ENCODE measurements around the gene TXK. TPM values are rescaled to one million over a fixed set of nuclear protein-coding genes. Genes with fewer than 3 reads are reported as not detected.
"Not testable (repeated sequence)": the region's sequence is repeated elsewhere in the genome, so short reads cannot be mapped to it uniquely, and the experiment has no call there.

TXK gene
- polyA plus RNA-seq (2013, experiment 1 of 4) = not detected
- not detected for polyA plus RNA-seq (2013, experiment 2 of 4)
- not detected for polyA plus RNA-seq (2013, experiment 3 of 4)
- not detected for polyA plus RNA-seq (2013, experiment 4 of 4)

- Histone ChIP-seq H3K4me3 (ENCODE audit: insufficient read depth, low read depth, low read length) (no peak within 1 kb of the TSS), H3K27ac (ENCODE audit: insufficient read depth, low read depth, low read length, poor library complexity, severe bottlenecking) (no peak within 1 kb of the TSS), H3K4me1 (ENCODE audit: control insufficient read depth, insufficient read depth, low read length) (no peaks in the 10 kb centered on the region), H3K27me3 (ENCODE audit: control insufficient read depth, insufficient read depth, low read length, poor library complexity, severe bottlenecking) (no peaks in the 10 kb centered on the region), H3K36me3 (ENCODE audit: control insufficient read depth, insufficient read depth, low read length) (no peaks in the 10 kb centered on the region), H3K9me3 (ENCODE audit: control insufficient read depth, low read length) (no peaks in the 10 kb centered on the region)
- 89 to 96% methylated on average over 5 of the region's 5 CpGs for WGBS, 2 experiments
Observed at GRCh38 chr4:48134081-48134480, at the start of gene TXK. TXK (minus strand) TSS chr4:48134250; CDS start chr4:48134170, 80 bp downstream.

DNA sequence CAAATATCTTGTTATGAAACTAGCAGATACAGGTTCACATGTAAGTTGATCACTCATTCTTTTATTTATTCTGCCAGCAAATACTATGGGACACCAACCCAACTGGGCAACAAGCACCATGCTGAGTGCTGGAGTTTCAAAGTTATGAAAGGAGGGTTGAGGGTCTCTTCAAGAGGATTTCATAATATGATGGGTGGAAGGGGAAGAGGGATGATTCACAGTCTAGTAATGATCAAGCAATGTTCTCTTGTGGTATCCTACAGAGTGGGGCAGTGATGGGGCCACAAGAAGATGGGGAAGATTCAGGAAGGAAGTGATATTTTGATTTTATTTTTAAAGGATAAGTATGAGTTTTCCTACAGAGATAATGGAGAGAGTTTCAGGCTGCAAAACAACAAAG is 46.2 kb upstream of the TXK start:
- H3K4me3 ChIP-seq (ENCODE audit: insufficient read depth, low read depth, low read length) = no peak overlapping the region
- H3K4me1 ChIP-seq (ENCODE audit: control insufficient read depth, insufficient read depth, low read length) = no peaks in the 10 kb centered on the region
- H3K27me3 ChIP-seq (ENCODE audit: control insufficient read depth, insufficient read depth, low read length, poor library complexity, severe bottlenecking) = no peaks in the 10 kb centered on the region
- H3K27ac ChIP-seq (ENCODE audit: insufficient read depth, low read depth, low read length, poor library complexity, severe bottlenecking) = no peak overlapping the region
- no peaks in the 10 kb centered on the region for H3K36me3 ChIP-seq (ENCODE audit: control insufficient read depth, insufficient read depth, low read length)
- H3K9me3 ChIP-seq (ENCODE audit: control insufficient read depth, low read length) = no peaks in the 10 kb centered on the region

DNA sequence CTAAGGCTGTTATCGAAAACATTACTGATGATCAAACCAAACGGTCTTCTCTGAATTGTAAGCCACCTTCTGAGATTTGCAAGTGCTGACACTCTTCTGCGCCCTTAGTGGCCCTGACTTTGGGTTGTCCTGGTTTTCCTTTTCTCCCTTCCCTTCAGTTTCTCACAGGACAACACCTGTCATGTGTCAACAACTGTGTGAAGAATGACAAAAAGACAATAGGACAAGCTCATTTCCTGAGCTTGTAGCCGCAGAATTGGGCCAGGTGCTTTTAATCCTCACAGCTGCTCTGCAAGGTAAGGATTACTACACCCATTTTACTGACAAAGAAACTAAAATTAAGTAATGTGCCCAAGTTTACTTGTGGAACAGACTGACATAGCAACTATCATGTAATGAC is 44.9 kb upstream of the TXK start:
- 91 to 93% methylated on average over 4 of the region's 4 CpGs for WGBS, 2 experiments
- Histone ChIP-seq H3K27ac (ENCODE audit: insufficient read depth, low read depth, low read length, poor library complexity, severe bottlenecking) (no peak overlapping the region), H3K9me3 (ENCODE audit: control insufficient read depth, low read length) (no peaks in the 10 kb centered on the region), H3K27me3 (ENCODE audit: control insufficient read depth, insufficient read depth, low read length, poor library complexity, severe bottlenecking) (no peaks in the 10 kb centered on the region), H3K4me3 (ENCODE audit: insufficient read depth, low read depth, low read length) (no peak overlapping the region), H3K4me1 (ENCODE audit: control insufficient read depth, insufficient read depth, low read length) (no peaks in the 10 kb centered on the region), H3K36me3 (ENCODE audit: control insufficient read depth, insufficient read depth, low read length) (no peaks in the 10 kb centered on the region)

DNA sequence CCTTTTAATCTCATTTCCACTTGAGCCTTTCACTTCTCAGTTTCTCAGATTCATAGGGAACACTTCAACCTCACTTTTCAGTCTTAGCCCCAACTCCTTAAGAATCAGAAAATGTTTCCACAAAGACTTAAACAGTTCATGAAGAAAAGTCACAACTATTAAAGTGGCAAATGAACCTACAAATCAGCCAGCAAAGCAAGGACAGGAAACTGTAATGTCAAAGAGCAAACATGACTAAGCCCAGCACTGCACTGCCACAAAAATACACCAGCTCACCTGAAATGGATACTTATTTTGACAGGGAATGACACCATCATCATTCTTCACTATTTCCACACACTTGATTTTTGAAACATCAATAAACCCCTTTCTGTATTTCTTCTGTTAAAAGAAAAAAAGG is 41.8 kb upstream of the TXK start:
- Histone ChIP-seq H3K9me3 (ENCODE audit: control insufficient read depth, low read length) (no peaks in the 10 kb centered on the region), H3K36me3 (ENCODE audit: control insufficient read depth, insufficient read depth, low read length) (no peaks in the 10 kb centered on the region), H3K27ac (ENCODE audit: insufficient read depth, low read depth, low read length, poor library complexity, severe bottlenecking) (no peak overlapping the region), H3K4me3 (ENCODE audit: insufficient read depth, low read depth, low read length) (no peak overlapping the region), H3K27me3 (ENCODE audit: control insufficient read depth, insufficient read depth, low read length, poor library complexity, severe bottlenecking) (no peaks in the 10 kb centered on the region), H3K4me1 (ENCODE audit: control insufficient read depth, insufficient read depth, low read length) (no peaks in the 10 kb centered on the region)

DNA sequence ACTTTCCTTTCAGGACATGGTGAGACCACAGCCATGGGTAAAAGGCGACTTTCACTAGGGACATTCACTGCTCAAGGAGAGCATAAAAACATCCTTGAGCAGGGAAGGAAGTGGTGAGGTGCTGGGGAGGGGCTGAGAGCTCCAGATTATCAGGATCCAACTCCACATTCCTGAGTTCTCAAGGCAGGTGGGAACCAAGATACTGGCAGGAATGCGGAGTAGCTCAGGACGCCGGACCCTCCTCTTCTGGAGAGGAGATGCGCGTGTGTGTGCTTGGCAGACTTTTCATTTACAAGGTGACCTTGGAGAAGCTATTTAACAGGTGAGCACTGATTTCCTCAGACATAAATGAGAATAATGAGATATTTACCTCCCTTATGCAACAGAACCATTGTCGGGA is 41.3 kb upstream of the TXK start:
- no peak overlapping the region for H3K4me3 ChIP-seq (ENCODE audit: insufficient read depth, low read depth, low read length)
- H3K4me1 ChIP-seq (ENCODE audit: control insufficient read depth, insufficient read depth, low read length) = no peaks in the 10 kb centered on the region
- no peaks in the 10 kb centered on the region for H3K9me3 ChIP-seq (ENCODE audit: control insufficient read depth, low read length)
- no peak overlapping the region for H3K27ac ChIP-seq (ENCODE audit: insufficient read depth, low read depth, low read length, poor library complexity, severe bottlenecking)
- no peaks in the 10 kb centered on the region for H3K36me3 ChIP-seq (ENCODE audit: control insufficient read depth, insufficient read depth, low read length)
- H3K27me3 ChIP-seq (ENCODE audit: control insufficient read depth, insufficient read depth, low read length, poor library complexity, severe bottlenecking) = no peaks in the 10 kb centered on the region
- 56 to 57% methylated on average over 6 of the region's 7 CpGs for WGBS, 2 experiments

- H3K9me3 ChIP-seq (ENCODE audit: control insufficient read depth, low read length) = no peaks in the 10 kb centered on the region
- H3K27me3 ChIP-seq (ENCODE audit: control insufficient read depth, insufficient read depth, low read length, poor library complexity, severe bottlenecking) = no peaks in the 10 kb centered on the region
- H3K27ac ChIP-seq (ENCODE audit: insufficient read depth, low read depth, low read length, poor library complexity, severe bottlenecking) = no peak overlapping the region
- 77 to 78% methylated on average over 6 of the region's 6 CpGs for whole genome bisulfite sequencing, 2 experiments
- H3K4me3 ChIP-seq (ENCODE audit: insufficient read depth, low read depth, low read length) = no peak overlapping the region
- H3K4me1 ChIP-seq (ENCODE audit: control insufficient read depth, insufficient read depth, low read length) = no peaks in the 10 kb centered on the region
- H3K36me3 ChIP-seq (ENCODE audit: control insufficient read depth, insufficient read depth, low read length) = no peaks in the 10 kb centered on the region
Observed at GRCh38 chr4:48173056-48173991, 39.3 kb upstream of the TXK start.

DNA sequence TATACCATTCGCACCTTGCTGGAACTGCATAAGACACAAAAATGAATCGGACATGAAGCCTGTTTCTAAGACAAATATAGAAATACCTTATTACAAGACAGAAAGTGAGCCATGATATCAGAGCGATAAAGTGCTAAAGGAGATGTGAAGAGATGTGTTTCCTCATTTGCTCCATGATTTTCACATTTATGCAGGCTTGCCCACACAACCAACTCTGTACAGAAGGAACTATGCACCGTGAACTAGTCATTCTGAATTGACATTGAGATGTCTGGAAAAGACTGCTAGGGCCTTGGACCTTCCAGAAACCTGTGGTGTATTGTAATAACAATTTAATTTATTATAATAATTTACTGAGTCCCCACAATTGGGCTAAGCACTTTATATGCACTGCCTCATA is 38.6 kb upstream of the TXK start:
- 64 to 67% methylated on average over 4 of the region's 4 CpGs for WGBS, 2 experiments
- Histone ChIP-seq H3K9me3 (ENCODE audit: control insufficient read depth, low read length) (no peaks in the 10 kb centered on the region), H3K4me3 (ENCODE audit: insufficient read depth, low read depth, low read length) (no peak overlapping the region), H3K27ac (ENCODE audit: insufficient read depth, low read depth, low read length, poor library complexity, severe bottlenecking) (no peak overlapping the region), H3K27me3 (ENCODE audit: control insufficient read depth, insufficient read depth, low read length, poor library complexity, severe bottlenecking) (no peaks in the 10 kb centered on the region), H3K4me1 (ENCODE audit: control insufficient read depth, insufficient read depth, low read length) (no peaks in the 10 kb centered on the region), H3K36me3 (ENCODE audit: control insufficient read depth, insufficient read depth, low read length) (no peaks in the 10 kb centered on the region)

DNA sequence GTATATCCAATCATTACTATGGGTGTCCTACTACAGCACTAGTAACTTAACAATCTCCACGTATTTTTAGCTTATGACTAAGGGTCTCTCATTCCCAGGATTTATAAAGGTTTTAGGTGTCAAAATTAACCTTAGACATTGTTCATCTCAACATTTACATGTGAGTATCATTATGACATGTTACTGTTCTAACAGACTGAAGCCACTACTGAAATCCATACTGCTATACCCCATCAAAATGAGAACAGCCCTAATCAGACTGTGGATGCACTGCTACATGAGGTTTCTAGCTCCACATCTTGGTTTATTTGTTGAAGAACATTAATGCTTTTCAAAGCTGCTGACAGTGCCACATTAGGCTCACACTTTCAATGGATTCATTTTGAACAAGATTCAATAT is 35.6 kb upstream of the TXK start:
- H3K4me3 ChIP-seq (ENCODE audit: insufficient read depth, low read depth, low read length) = no peak overlapping the region
- WGBS, 2 experiments = 0% methylated on average over 1 of the region's 1 CpG
- no peaks in the 10 kb centered on the region for H3K36me3 ChIP-seq (ENCODE audit: control insufficient read depth, insufficient read depth, low read length)
- H3K27ac ChIP-seq (ENCODE audit: insufficient read depth, low read depth, low read length, poor library complexity, severe bottlenecking) = no peak overlapping the region
- H3K4me1 ChIP-seq (ENCODE audit: control insufficient read depth, insufficient read depth, low read length) = no peaks in the 10 kb centered on the region
- no peaks in the 10 kb centered on the region for H3K9me3 ChIP-seq (ENCODE audit: control insufficient read depth, low read length)
- no peaks in the 10 kb centered on the region for H3K27me3 ChIP-seq (ENCODE audit: control insufficient read depth, insufficient read depth, low read length, poor library complexity, severe bottlenecking)

- Histone ChIP-seq H3K27me3 (ENCODE audit: control insufficient read depth, insufficient read depth, low read length, poor library complexity, severe bottlenecking) (no peaks in the 10 kb centered on the region), H3K4me3 (ENCODE audit: insufficient read depth, low read depth, low read length) (no peak overlapping the region), H3K4me1 (ENCODE audit: control insufficient read depth, insufficient read depth, low read length) (no peaks in the 10 kb centered on the region), H3K9me3 (ENCODE audit: control insufficient read depth, low read length) (no peaks in the 10 kb centered on the region), H3K36me3 (ENCODE audit: control insufficient read depth, insufficient read depth, low read length) (no peaks in the 10 kb centered on the region), H3K27ac (ENCODE audit: insufficient read depth, low read depth, low read length, poor library complexity, severe bottlenecking) (no peak overlapping the region)
- WGBS, 2 experiments = 67 to 72% methylated on average over 4 of the region's 5 CpGs
Observed at GRCh38 chr4:48167538-48168263, 33.7 kb upstream of the TXK start.

DNA sequence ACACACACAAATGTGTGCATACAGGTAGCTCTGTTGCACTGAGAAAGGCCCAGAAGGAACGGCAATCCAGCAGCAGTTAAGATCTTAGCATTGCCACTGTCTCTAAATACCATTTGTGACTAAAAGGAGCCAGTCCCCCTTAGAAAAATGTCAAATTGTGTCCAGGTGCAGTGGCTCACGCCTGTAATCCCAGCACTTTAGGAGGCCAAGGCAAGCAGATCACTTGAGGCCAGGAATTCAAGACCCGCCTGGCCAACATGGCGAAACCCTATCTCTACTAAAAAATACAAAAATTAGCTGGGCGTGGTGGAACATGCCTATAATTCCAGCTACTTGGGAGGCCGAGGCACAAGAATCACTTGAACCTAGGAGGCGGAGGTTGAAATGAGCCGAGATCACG is 30.5 kb upstream of the TXK start:
- WGBS, 2 experiments = 94 to 96% methylated on average over 9 of the region's 9 CpGs
- H3K4me1 ChIP-seq (ENCODE audit: control insufficient read depth, insufficient read depth, low read length); H3K4me3 ChIP-seq (ENCODE audit: insufficient read depth, low read depth, low read length); H3K36me3 ChIP-seq (ENCODE audit: control insufficient read depth, insufficient read depth, low read length); H3K9me3 ChIP-seq (ENCODE audit: control insufficient read depth, low read length); H3K27me3 ChIP-seq (ENCODE audit: control insufficient read depth, insufficient read depth, low read length, poor library complexity, severe bottlenecking); H3K27ac ChIP-seq (ENCODE audit: insufficient read depth, low read depth, low read length, poor library complexity, severe bottlenecking): not testable (repeated sequence)

All from ectodermal cell (in vitro differentiated cells).